Kidney tubule cell (primary cell): ENCODE results near the gene FOXP1.

Source experiments
- DNase-seq: peaks from one replicate; pipeline ENCODE4 v3.0.0-alpha.2; 2018; ENCODE audit warnings: low spot score

The FOXP1 gene

DNA sequence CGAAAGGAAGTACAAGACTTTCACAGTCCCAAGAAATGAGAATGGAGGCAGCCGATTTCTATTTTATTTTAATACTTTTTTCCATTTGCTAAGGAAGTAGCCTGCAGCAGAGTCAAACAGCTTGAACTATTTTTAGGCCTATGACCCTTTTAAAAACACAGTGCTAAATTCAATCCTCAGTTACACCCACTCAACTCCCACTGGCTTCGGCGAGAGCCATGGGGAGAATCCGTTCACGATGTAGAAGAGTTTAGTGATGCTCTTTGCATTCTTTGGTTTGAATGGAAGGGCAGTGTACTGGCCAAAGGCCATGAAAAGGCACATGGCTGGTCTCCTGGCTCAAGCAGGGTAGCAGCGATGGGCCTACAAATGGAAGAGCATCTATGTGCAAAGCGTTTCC lies 343.5 kb downstream of the FOXP1 start:
- no peak for DNase-seq

DNA sequence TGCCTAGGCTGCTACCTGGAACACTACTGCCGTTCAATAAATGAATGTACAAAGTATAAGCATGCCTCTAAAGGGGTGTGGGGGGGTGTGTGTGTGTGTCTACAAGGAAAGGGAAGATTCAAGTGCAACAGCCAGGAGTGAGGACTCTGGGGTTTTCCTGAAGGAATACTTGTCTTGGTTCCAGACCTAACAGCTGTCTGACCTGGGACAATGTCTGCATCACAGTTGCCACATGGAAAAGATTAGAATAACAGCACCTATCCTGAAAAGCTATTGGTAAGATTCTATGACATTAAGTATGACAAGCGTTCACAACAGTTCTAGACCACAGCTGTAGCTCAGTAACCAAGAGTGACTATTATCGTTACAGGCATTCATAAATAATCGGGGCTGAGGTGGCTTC lies 345.2 kb downstream of the FOXP1 start:
- DNase-seq: no peak

DNA sequence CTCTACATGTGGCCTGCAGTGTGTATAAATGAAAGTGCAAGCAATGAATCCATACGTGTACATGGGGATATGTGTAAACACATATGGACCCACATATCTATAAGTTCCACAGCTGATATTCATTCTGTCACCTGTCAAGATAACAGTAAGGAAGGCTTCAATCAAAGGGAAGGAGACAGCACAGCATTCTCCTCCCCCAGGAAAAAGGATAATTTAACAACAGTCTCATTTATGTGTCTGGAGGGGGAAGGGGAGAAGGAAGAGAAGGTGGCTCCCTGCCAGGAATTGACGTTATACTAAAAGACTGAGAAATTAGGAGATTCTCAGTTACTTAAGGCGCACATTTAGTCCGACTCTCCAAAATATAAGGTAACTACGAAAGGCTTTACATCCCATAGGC lies 345.9 kb downstream of the FOXP1 start:
- DNase-seq: no peak

DNA sequence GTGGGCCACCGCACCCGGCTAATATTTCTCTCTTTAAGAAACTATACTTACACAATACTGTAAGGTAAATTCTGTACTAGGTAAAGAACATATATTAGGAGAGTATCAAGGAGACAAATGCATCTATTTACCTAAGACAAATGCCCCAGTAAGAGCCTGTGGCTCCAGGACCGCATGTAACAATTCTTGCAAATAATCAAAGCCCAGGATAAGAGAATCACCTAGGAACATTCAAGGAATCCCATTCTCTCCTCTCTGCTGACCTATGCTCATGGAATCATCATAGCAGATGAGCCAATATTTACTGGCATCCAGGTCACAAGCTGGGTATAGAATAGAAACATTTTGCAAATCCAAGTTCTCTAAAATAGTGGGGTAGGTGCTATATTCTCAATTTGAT lies 347.7 kb downstream of the FOXP1 start:
- DNase-seq: no peak

DNA sequence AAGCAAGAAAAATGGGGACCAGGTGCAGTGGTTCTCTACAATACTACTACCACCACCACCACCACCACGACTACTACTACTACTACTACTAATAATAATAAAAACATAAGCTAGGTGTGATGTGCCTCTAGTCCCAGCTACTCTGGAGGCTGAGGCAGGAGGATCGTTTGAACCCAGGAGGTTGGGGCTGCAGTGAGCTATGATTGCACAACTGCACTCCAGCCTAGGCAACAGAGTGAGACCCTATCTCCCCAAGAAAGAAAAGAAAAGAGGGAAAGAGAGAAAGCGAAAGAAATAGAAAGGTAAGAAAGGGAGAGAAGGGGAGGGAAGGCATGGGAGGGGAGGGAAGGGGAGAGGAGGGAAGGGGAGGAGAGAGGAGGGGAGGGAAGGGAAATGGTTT lies 350.6 kb downstream of the FOXP1 start:
- DNase-seq: no peak

DNA sequence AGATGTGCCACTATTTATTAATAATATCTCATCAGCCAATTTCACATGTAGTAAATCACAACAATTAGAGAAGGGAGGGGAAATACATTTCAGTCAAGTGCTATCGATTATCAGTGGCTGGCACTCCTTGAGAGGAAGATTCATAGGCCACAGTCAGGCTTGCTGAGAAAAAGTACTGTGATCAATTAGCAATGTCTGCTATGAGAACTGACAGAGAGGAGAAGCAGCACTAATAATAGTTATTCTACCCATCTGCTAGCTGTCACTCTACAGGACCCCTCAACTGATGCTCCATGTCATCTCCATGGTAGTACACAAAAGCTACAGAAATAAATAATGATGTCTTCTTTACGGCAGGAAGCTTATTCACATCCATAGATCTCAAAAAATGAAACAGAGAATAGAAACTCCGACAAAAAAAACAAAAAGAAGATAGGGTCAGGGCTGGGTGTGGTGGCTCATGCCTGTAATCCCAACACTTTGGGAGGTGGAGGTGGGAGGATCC lies 351.3 kb downstream of the FOXP1 start:
- no peak for DNase-seq

DNA sequence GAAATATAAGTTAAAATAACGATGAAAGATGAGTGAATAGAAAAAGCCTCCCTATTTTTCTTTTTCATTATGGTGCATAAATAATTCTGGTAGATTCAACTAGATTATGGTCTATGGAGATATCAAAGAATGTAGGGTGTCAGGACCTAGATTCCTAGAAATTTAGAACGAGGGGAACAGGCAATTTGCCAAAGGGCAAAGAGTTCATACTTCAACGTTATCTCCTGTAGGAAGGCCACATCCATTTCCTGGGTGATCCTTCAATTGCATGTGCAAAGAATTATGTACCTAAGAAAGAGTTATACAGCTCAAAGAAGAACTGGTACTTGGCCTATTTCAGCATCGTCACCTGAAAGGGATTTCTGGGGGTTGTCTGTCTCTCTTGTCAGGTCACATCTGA lies 351.8 kb downstream of the FOXP1 start:
- no peak for DNase-seq

DNA sequence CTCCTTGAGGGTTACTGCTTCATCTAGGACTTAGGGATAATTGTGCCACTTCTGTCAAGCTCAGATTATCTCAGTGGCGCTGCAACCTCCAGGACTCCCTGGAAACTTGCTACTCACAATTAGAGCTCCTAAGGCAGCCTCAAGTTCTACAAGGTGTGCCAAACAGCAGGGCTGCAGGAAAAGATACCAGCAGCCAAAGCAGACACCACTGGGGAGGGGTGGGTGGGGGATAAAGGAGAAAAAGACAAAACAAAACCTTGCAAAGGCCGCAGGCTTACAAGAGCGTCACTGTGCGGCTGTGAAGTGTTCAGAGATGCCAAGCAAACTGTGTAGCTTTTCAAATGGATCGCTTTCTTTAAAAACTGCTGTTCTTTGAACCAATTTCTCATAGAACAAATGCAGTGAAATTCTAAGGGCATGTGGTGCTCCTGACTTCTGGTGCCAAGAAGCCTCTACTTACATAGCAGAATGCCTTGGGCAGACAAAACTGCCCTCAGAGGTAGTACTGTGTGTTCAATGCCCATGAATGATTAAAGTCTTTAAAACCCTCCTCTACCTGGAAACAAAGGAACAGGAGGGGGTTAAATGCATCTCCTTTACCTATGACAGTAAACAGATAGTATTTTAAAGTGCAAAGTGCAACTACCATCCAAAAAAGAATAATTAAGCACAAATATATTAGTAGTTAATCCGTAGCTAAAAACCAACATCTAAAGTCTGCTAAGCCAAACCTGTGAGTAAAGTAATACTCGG lies 353.4 kb downstream of the FOXP1 start:
- no peak for DNase-seq

DNA sequence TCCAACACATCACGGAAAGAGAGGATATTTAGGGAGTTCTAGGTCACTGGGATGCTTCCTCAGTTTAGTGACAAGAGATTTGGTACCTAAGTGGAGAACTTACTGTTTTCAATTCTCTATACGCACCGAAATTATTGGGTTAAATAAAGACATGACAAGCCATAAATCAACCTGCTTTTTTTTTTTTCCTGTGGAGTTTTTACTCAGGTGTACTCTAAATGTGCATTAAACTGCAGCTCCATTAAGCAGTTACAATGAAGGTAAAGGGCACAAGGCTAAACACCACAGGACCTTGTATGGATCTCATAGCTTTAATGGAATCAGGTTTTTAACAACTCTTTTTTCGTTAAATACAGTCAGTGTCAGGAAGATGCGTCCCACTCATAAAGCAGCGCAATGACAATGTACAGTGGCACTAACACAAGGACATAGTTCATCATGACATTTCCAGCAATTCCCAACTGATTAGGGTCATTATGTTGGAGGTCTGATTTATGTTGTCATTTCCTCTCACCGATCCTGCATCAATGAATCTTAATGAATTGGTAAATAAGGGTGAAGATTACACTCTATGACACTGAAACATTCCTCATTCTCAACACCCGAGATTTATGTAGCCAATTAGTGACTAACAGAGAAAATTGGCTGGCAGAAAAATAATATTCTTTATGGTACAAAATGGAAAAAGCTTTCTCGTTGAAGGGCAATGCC lies 355.2 kb downstream of the FOXP1 start:
- no peak for DNase-seq

DNA sequence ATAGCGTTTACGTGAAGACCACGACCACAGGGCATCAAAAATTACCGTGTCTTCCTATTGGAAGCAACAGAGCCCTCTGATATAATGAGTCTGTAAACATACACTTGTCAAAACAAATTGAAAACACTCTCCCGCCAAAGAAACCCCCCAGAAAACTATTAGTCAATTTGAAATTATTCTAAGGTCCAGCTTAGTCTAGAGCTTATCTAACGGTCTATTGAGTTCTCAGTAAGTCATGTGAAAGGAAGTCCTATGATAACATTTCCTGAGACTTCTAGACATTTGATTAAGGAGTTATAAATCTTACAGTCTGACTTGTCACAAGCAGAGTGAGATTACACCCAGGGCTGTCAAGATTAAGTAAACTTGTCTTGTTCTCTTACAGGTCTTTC lies 356.3 kb downstream of the FOXP1 start:
- no peak for DNase-seq

DNA sequence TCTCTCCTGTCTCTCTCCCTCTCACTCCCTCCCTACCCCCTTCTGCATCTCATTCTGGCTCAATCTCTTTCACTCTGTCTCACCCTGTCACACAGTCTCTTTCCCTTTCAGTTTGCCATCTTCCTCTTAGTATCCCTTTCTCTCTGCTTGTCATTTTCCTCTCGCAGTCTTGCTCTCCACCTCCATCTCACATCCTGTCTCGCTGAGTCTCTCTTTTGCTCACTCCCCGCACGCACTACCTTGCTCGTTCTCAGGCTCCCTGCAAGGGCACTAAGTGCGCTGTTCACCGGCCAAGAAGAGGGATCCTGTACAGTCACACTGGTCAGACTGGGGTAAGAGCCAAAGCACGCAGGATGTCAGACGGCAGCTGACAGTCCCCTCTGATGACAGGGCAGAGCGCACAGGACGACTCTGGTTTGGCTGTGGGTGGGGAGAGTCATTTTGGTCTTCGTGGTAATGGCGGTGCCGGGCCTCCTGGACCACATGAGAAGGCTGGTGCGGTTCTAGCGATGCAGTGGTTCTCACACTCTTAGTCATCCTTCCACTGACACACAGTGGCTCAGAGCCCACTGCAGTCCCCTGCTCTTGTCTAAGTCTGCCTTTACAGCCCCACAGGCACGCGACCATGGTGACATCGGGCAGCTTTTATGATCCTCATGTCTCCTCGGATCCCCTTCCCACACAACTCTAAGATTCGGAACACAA lies 356.8 kb downstream of the FOXP1 start:
- no peak for DNase-seq

DNA sequence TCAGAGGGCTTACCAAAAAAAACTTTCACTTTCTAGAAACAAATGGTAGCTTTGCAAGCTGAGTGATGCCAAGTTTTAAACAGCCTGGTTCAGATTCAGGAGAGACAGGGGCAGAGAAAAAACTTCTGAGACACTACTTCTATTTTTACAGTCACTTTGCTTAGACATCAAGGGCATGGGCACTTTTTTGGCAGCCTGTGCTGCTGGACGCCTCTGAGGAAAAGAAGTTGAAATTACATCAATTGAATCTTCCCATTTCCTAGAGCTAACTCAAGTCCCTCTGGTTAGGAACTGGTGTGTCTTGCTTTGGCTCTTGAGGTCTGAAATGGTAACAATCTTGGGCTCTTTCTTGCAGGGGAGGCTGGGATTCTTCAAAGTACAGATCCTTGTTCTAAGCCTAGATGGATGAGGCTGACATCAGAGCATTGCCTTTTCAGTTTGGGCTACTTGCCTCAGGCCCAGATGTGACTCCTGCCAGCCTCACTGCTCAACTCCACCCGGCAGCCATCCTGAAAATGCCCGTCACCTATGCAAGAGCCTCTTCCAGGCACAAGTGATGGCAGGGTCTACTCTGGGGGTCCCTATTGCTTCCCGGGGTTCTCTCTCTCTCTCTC lies 357.5 kb downstream of the FOXP1 start:
- no peak for DNase-seq

DNA sequence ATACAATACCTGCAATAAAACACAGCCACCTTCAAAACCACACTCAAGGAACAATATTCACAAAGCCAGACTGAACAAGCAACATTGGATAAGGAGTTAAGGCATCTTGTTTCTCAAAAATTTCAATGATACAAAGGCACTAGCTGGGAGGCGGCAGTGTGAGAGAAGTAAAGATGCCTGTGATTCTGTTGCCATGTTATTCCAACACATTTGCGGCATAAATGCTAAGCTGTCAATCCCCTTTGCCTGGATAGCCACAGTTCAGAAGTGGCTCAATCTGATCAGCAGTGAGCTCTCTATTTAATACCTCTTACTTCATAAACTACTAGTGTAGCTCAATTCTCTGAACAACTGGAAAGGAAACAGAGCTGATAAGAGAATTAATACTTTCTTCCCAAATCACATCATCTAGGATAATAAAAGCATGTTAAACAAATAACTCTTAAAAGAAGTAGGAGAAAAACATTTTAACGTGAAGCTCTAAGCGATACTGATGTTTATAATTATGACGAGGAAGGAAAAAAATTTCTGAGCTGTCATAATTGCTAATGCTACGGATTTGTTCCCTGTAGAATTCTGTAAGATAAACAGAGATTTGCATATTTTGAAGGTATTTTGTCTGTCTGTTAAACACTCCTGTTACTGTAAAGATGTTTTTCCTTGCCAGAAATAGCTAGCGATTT lies 358.4 kb downstream of the FOXP1 start:
- no peak for DNase-seq

DNA sequence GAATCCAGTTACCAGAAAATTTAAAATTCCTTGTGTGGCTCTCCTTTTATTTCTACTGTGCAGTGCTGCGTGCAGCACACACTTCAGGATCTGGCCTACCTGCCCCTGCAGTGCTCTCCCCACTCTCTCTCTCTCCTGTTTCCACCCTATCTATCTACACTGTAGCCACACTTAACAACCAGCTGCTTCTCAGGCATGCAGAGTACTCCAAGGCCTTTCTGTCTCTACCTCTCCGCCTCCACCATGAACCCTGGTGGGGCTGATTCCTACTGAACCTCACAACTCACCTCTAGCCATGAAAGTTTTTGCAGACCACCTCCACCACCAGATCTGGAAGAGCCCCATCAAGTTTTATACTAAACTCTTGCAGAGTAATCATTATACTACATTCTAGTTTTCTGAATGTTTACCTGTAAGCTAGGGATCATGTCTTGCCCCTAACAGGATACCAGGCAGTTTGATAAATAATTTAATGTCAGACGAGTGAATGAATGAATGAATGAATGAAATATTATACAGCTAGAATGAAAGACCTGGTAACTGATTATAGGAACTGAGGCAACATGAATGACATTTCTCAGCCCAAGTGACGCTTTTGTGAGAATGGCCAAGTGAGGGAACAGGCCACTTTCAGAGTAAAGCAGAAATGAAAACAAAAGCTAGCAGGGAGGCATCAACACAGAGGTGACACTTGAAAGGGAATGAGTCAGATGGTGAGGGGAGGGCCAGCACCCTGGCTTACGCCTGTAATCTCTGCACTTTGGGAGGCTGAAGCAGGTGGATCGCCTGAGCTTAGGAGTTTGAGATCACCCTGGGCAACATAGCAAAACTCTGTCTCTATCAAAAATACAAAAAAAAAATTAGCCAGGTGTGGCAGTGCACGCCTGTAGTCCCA lies 363.5 kb downstream of the FOXP1 start:
- DNase-seq: no peak

DNA sequence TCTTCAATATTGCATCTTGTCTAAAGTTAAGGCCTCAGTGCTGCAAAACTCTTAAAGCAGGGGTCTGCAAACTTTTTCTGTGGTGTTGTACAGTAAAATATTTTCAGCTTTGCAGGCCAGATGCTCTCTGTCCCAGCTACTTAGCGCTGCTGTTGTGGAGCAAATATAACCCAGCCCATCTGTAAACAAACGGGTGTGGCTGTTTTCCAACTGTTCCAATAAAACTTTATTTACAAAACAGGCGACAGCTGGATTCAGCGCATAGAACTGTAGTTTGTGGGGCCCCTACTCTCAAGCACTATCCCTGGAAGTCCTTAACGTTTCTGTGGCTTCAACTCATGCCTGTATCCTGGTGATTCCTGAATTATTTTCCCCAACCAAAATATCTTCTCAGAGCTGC lies 365.0 kb downstream of the FOXP1 start:
- DNase-seq: no peak

DNA sequence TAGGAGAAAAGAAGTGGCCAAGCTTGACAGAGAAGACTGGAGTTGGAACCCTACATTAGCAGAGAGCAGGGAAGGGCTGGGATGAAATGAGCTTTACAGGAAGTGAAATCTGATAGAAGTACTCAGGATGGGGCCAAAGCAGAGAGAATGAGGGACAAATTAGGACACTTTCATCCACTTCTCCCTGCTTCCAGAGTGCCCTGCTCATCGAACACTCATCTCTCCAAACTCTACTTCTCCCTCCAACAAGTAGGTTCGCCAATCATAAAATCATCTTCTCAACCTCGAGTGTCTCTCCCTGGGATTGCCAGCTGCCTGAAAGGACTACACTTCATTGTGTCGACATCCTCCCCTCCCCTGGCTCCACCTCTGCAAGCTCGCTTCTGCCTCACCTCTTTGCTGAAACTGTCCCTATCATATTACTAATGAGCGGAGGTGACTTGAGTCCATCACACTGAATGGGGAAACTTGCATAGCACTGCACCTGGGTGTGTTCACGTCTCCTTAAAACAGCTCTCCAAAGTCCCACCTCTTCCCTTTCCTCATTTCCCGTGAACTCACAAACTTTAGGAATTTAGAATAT lies 365.8 kb downstream of the FOXP1 start:
- DNase-seq: no peak

DNA sequence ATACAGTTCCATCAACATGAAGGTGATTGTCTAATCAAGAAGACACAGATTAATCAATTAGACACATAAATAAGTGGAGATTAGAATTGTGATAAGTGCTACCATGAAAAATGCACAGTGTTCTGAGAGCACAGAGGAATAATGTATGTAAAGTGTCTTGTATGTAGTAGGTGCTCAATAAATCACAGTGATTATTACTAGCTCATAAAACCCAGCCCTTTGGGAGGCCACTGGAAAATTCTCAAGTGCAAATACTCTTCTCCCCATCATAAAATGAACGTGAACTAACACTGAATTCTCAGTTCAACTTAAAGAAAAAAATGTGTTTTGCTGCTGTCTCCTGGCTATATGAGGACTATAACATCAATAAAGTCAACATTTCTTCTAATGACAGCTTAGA lies 368.2 kb downstream of the FOXP1 start:
- DNase-seq: no peak

DNA sequence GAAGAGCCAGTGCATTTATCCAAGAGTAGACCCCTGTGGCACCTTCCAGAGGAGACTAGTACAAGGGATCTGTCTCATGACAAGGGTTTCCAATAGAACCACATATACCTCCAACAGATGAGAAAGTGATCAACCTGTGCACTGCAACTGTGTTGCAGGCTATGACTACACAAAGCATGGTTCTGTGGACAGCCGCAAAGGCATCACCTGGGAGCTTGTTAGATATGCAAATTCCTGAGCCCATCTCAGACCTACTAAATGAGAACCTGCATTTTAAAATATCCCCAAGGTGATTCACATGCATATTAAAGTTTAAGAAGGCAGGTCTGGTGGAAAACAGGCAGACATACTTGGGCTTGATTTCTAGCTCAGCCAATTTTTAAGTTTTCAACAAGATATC lies 368.7 kb downstream of the FOXP1 start:
- no peak for DNase-seq

DNA sequence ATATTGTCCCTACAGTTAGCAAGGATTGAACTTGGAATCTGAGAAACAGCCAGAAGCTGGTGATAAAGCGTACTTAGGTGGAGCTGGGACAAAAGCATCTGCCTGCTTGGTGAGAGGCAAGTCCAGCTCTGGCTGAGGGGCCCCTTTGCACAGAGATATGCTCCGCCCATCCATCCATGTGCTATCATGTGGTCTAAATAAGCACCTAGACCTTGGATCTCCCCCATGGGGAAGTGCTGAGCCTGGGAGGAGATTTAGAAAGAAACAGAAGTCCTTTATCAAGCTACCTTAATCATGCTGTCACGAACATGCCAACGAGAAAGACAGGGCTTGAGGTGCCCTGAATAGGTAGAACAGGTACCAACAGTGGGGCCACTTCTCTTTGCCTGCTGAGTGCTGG lies 369.5 kb downstream of the FOXP1 start:
- DNase-seq: no peak

DNA sequence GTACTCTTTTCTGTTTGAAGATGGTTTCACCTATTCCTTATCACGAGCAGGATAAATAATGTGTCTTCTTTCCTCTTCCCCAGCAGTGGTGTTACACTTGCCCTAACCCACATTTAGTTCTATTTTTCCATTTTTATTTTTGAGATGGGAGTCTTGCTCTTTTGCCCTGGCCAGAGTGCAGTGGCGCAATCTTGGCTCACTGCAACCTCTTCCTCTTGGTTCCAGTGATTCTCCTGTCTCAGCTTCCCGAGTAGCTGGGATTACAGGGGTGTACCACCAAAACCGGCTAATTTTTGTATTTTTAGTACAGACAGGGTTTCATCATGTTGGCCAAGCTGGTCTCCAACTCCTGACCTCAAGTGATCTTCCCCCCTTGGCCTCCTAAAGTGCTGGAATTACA lies 372.4 kb downstream of the FOXP1 start:
- no peak for DNase-seq
